GM12878 (cell line): ENCODE measurements around the gene CFAP299. TPM values are rescaled to one million over a fixed set of nuclear protein-coding genes. Genes with fewer than 3 reads are reported as not detected.
A peak's percentile ranks its signal among the peaks of the same experiment; 100 is the strongest.

Experiments
- ATAC-seq: fragments of 200-7000 bp; cut with Tn5 transposase; 3 replicates; pipeline ENCODE4 v1.9.1; 2020; ENCODE audit warnings: mild to moderate bottlenecking, moderate library complexity
- BruUV-seq: library from RNA; stranded (reverse); fragments of 400-500 nt; replicated peaks from 2 replicates; lab custom pipeline; 2021; lab: Mats Ljungman, UMichigan
- CTCF ChIA-PET: fragments of 300-600 bp; sonication (Branson Sonifier 250); formaldehyde crosslinking; extraction: SDS; loops from one replicate; lab custom pipeline; 2021; ENCODE audit warnings: inconsistent platforms; lab: Yijun Ruan, JAX
- POLR2A ChIA-PET: fragments of 350-600 bp; formaldehyde crosslinking; extraction: SDS; loops from one replicate; lab custom pipeline; 2021; ENCODE audit warnings: inconsistent platforms; lab: Charles Lee
- RAD21 ChIA-PET: fragments of 300-600 bp; sonication (Branson Sonifier 250); formaldehyde crosslinking; loops from one replicate; lab custom pipeline; 2023; ENCODE audit warnings: antibody characterized with exemption; ENCODE audit not compliant: unreplicated experiment; lab: Charles Lee
- SMC1A ChIA-PET: fragments of 300-600 bp; sonication (Branson Sonifier 250); formaldehyde crosslinking; loops from one replicate; lab custom pipeline; 2023; ENCODE audit not compliant: unreplicated experiment, uncharacterized antibody; lab: Charles Lee
- DNase-seq: peaks from one replicate; pipeline ENCODE4 v3.0.0-alpha.2; 2011; ENCODE audit warnings: low read depth, low spot score
- FAIRE-seq: peaks from 3 replicates; lab custom pipeline; 2011; peaks lifted over from hg19 to GRCh38; lab: Jason Lieb, UNC
- H2AFZ ChIP-seq: 2 replicates; pipeline ENCODE4 v1.6.0; 2011; ENCODE audit warnings: low read depth, low read length, control low read depth; ENCODE audit not compliant: control insufficient read depth
- H3K27ac ChIP-seq: 2 replicates; pipeline ENCODE4 v1.5.1; 2011; ENCODE audit warnings: control low read depth; ENCODE audit not compliant: control insufficient read depth, insufficient read depth
- H3K27me3 ChIP-seq, 2 experiments: replicated peaks in 1 of 2; 2 replicates each; pipeline versions ENCODE4 v1.6.0 to v1.6.1; 2011; ENCODE audit warnings: low read length in 1 of 2; ENCODE audit not compliant: control insufficient read depth in 2 of 2, insufficient read depth in 2 of 2
- H3K36me3 ChIP-seq, 2 experiments: 2 replicates each; pipeline ENCODE4 v1.5.1; 2011; ENCODE audit warnings: low read length in 1 of 2; ENCODE audit not compliant: control insufficient read depth in 2 of 2, insufficient read depth in 2 of 2
- H3K4me1 ChIP-seq: 2 replicates; pipeline ENCODE4 v1.6.1; 2011; ENCODE audit warnings: mild to moderate bottlenecking, low read length, moderate library complexity, mixed read lengths; ENCODE audit not compliant: control insufficient read depth, insufficient read depth
- H3K4me2 ChIP-seq: 2 replicates; pipeline ENCODE4 v1.6.0; 2011; ENCODE audit warnings: control low read depth; ENCODE audit not compliant: control insufficient read depth, insufficient read depth
- H3K4me3 ChIP-seq: fragments of 200-600 bp; sonication (generic); 2 replicates; pipeline ENCODE4 v1.5.1; 2016
- H3K79me2 ChIP-seq: 2 replicates; pipeline ENCODE4 v1.6.0; 2011; ENCODE audit warnings: low read length; ENCODE audit not compliant: control insufficient read depth, insufficient read depth
- H3K9ac ChIP-seq: 2 replicates; pipeline ENCODE4 v1.8.0; 2011; ENCODE audit warnings: low read length, control low read depth, mixed read lengths; ENCODE audit not compliant: control insufficient read depth, insufficient read depth
- H3K9me3 ChIP-seq: replicated peaks from 3 replicates; pipeline ENCODE4 v1.5.1; 2011; ENCODE audit warnings: mild to moderate bottlenecking, low read length; ENCODE audit not compliant: control insufficient read depth, insufficient read depth
- H4K20me1 ChIP-seq: 2 replicates; pipeline ENCODE4 v1.6.0; 2011; ENCODE audit not compliant: control insufficient read depth, insufficient read depth
- BHLHE40 ChIP-seq, 2 experiments: fragments of 450-650 bp in 1 of 2; IDR thresholded peaks; 2 replicates each; pipeline ENCODE4 v1.6.1; 2011 to 2017; ENCODE audit warnings: low read depth in 2 of 2, borderline replicate concordance in 1 of 2, improper control_type of control experiment in 1 of 2, low read length in 1 of 2, mild to moderate bottlenecking in 1 of 2
- SMAD1 ChIP-seq: fragments of 450-650 bp; IDR thresholded peaks from 2 replicates; pipeline ENCODE4 v1.6.1; 2018; ENCODE audit warnings: mild to moderate bottlenecking, low read depth; ENCODE audit not compliant: partially characterized antibody
- WGBS: methylation state at CpG from one replicate; pipeline ENCODE4 v1.1.6; 2016; ENCODE audit warnings: low lambda C conversion rate; ENCODE audit not compliant: insufficient replicate concordance, insufficient coverage; ENCODE audit errors: missing lambda C conversion rate; 5-methylcytosine and 5-hydroxymethylcytosine counted together
- in situ Hi-C: fragments of 300-500 bp; cut with MboI; formaldehyde crosslinking; loops from 9 replicates; pipeline ENCODE4 v1.14.3; 2018; ENCODE audit warnings: mixed read lengths
- intact Hi-C: fragments of 100-400 bp; cut with micrococcal nuclease; formaldehyde crosslinking; loops from one replicate; pipeline ENCODE4 v1.14.2; 2022; ENCODE audit not compliant: unreplicated experiment
- polyA plus RNA-seq, 11 experiments: library from polyadenylated mRNA; depleted of rRNA in 4 of 11; unstranded in 6 of 11; stranded (reverse) in 5 of 11; fragments of >200 nt; fragmentation: Nextera tagmentation in 4 of 11; fragmentation: Illumina TruSeq in 1 of 11; extraction: Ambion mirVana in 4 of 11; extraction: Trizol in 1 of 11; gene quantifications; 1 replicate in 1 of 11; 2 replicates in 10 of 11; pipeline versions ENCODE4 v1.2.1 to v1.2.3, GENCODE V29; 2011 to 2016; ENCODE audit warnings: inconsistent platforms in 2 of 11, missing spikeins in 2 of 11, low read depth in 1 of 11
- total RNA-seq, 4 experiments: library from RNA; depleted of rRNA in 3 of 4; stranded (reverse); fragments of >200 nt in 3 of 4; fragmentation: Illumina TruSeq in 1 of 4; extraction: Trizol in 1 of 4; gene quantifications; 2 replicates each; pipeline versions ENCODE4 v1.2.1 to v1.2.3, GENCODE V29; 2013 to 2021
- TF ChIP-seq, protein P1 (sequence below): fragments of 450-650 bp; IDR thresholded peaks from 2 replicates; pipeline ENCODE4 v1.6.1; 2017; ENCODE audit warnings: antibody characterized with exemption, mild to moderate bottlenecking, moderate library complexity

CFAP299 gene
- total and polyA plus RNA-seq, 10 of the 15 experiments (the other 5 are each of a cell fraction or from before 2014, with no cell fraction given) = 0.06 to 0.34 TPM; not detected in 8

DNA sequence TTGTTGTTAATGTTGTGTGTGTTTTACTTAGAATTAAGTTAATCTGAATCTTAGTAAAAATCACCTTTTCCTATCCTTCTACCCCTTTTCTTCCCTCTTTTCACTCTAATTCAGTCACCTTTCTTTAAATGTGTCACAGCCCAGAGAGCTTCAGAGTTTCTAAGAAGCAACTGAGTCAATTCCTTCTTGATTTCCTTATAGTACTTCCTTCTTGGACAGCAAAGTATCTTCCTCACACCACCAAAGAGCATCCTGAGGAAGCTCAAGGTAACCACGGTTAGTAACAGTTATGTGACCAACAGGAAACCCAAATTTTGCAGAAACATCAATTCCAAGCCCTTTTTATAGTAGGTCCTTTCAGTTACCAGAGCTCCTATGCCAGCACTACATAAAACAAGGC lies 451.8 kb downstream of the CFAP299 start (continued):
- TF ChIP-seq, protein P1, sequence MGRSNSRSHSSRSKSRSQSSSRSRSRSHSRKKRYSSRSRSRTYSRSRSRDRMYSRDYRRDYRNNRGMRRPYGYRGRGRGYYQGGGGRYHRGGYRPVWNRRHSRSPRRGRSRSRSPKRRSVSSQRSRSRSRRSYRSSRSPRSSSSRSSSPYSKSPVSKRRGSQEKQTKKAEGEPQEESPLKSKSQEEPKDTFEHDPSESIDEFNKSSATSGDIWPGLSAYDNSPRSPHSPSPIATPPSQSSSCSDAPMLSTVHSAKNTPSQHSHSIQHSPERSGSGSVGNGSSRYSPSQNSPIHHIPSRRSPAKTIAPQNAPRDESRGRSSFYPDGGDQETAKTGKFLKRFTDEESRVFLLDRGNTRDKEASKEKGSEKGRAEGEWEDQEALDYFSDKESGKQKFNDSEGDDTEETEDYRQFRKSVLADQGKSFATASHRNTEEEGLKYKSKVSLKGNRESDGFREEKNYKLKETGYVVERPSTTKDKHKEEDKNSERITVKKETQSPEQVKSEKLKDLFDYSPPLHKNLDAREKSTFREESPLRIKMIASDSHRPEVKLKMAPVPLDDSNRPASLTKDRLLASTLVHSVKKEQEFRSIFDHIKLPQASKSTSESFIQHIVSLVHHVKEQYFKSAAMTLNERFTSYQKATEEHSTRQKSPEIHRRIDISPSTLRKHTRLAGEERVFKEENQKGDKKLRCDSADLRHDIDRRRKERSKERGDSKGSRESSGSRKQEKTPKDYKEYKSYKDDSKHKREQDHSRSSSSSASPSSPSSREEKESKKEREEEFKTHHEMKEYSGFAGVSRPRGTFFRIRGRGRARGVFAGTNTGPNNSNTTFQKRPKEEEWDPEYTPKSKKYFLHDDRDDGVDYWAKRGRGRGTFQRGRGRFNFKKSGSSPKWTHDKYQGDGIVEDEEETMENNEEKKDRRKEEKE = no peak

DNA sequence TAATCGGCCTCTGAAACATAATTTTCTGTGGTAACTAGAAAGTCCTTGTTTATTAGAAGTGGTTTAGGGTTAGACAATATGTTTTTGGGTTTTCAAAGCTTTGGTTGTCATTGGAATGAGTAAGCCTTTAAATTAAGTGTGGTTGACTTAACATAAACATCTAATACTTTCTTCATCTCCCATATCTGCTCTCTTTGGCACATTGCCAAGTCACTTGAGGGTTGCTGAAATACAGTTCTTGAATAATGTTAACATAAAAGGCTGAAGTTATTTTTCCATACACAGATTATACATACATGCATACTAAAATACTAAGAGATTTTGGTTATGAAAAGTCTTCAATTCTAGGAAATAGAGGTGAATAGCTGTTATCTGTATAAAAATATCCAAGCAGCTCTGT lies 453.3 kb downstream of the CFAP299 start:
- WGBS = 38% methylated on average over 1 of the region's 1 CpG
- Histone ChIP-seq H3K79me2 (no peaks in the 10 kb centered on the region), H3K4me1 (no peaks in the 10 kb centered on the region)
- intact Hi-C loops = no loop called here
- CTCF ChIA-PET = interaction anchor here (0.7 kb wide), 1 partner anchor 31 kb away, joined by 3 read pairs; no protein-coding TSS in a partner anchor
- DNase-seq = no peak
- no peak for TF ChIP-seq BHLHE40 (IDR thresholded peaks at IDR 0.05; ENCODE audit: borderline replicate concordance in 1 of 2, low read depth in 2 of 2, low read length in 1 of 2)
- peak; percentile 74 for TF ChIP-seq SMAD1
- TF ChIP-seq, all 136 proteins: peak for 1
- no peak overlapping the region for H3K27ac ChIP-seq
- H3K27me3 ChIP-seq = no peaks in the 10 kb centered on the region
- FAIRE-seq = peak; percentile 23
- no peak overlapping the region for H3K4me3 ChIP-seq
- H3K9me3 ChIP-seq = no peaks in the 10 kb centered on the region; the same call in 2 of the 3 replicates
- H3K9ac ChIP-seq = no peak overlapping the region
- RAD21 ChIA-PET = interaction anchor here (1.6 kb wide), 1 partner anchor 14 kb away, joined by 4 read pairs; no protein-coding TSS in a partner anchor
- no peak overlapping the region for H3K4me2 ChIP-seq
- no peak for ATAC-seq
- in situ Hi-C loops = no loop called here
- POLR2A ChIA-PET = no interaction called here
- no TSS peak for BruUV-seq
- H2AFZ ChIP-seq = no peak overlapping the region
- SMC1A ChIA-PET = interaction anchor here (0.6 to 1.8 kb wide), 5 partner anchors 9 to 1241 kb away, joined by 3 to 5 read pairs (median 3); partner anchors contain the start of gene BMP3
- H4K20me1 ChIP-seq = no peaks in the 10 kb centered on the region
- H3K36me3 ChIP-seq = no peaks in the 10 kb centered on the region
